ENCODE data around the gene SESN1.
"Not testable (repeated sequence)": the region's sequence is repeated elsewhere in the genome, so short reads cannot be mapped to it uniquely, and the experiment has no call there.

SESN1 gene

DNA sequence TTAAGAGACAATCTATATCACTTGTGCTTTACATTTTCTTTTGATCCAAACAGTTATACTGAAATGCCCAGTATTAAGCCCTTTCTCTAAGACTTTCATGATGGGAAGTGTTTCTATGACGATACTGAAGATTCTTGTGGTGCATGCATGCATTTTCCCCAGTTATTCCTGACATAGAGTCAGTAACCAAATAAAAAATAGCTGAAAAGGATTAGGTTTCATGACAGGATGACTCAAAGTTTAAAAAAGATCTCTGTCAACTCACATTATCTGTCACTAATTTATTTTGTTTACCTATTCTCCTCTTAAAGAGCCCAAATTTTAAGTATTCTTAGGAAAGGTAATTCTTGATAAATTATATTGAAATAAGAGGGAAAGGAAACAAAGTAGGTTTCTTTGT is 98.4 kb downstream of the SESN1 start:
- no peaks in the 10 kb centered on the region for H3K27me3 Mint-ChIP-seq
- no peak overlapping the region for H3K27ac Mint-ChIP-seq
- H3K4me1 Mint-ChIP-seq (ENCODE audit: low read depth), result peaks cover under 1% of the 10 kb centered on the region
- H3K9me3 Mint-ChIP-seq, result no peaks in the 10 kb centered on the region
- H3K4me3 Mint-ChIP-seq, result no peak overlapping the region
- peaks cover 32% of the 10 kb centered on the region for H3K36me3 Mint-ChIP-seq (ENCODE audit: low read depth)

- peaks cover 40% of the 10 kb centered on the region for H3K36me3 Mint-ChIP-seq (ENCODE audit: low read depth)
Observed at GRCh38 chr6:108995296-108995695, 99.3 kb downstream of the SESN1 start.

GRCh38 chr6:108993876-108994275 is 100.8 kb downstream of the SESN1 start:
- no peaks in the 10 kb centered on the region for H3K27me3 Mint-ChIP-seq
- no peaks in the 10 kb centered on the region for H3K9me3 Mint-ChIP-seq
- H3K4me1 Mint-ChIP-seq (ENCODE audit: low read depth), result no peaks in the 10 kb centered on the region
- no peak overlapping the region for H3K27ac Mint-ChIP-seq
- H3K4me3 Mint-ChIP-seq, result no peak overlapping the region
- peaks cover 43% of the 10 kb centered on the region for H3K36me3 Mint-ChIP-seq (ENCODE audit: low read depth)

More at GRCh38 chr6:108995296-108995695, 99.3 kb downstream of the SESN1 start:
- no peaks in the 10 kb centered on the region for H3K27me3 Mint-ChIP-seq
- H3K27ac Mint-ChIP-seq, result no peak overlapping the region
- no peaks in the 10 kb centered on the region for H3K4me1 Mint-ChIP-seq (ENCODE audit: low read depth)
- no peaks in the 10 kb centered on the region for H3K9me3 Mint-ChIP-seq
- no peak overlapping the region for H3K4me3 Mint-ChIP-seq

DNA sequence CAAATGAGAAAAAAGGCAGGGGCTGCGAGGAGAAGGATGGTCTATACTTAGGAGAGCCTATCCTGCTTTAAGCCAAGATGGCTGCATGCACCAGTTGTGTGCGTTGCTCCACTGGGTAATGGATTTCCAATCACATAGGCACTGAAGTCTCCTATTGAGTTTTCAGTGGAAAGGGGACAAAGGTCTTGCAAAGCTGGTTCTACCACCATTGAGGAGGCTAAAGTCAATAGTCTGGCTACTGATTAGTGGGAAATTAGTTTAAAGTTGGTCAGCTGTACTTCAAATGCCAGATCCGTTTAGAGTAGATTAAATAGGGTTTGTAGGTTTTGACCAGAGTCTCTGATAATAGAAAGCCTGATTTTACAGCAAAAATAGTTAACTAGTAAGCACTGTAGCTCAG is 104.9 kb downstream of the SESN1 start:
- no peaks in the 10 kb centered on the region for H3K9me3 Mint-ChIP-seq
- H3K27me3 Mint-ChIP-seq, result no peaks in the 10 kb centered on the region
- H3K4me1 Mint-ChIP-seq (ENCODE audit: low read depth), result no peaks in the 10 kb centered on the region
- H3K36me3 Mint-ChIP-seq (ENCODE audit: low read depth), result peaks cover 48% of the 10 kb centered on the region
- no peak overlapping the region for H3K4me3 Mint-ChIP-seq
- H3K27ac Mint-ChIP-seq, result no peak overlapping the region

DNA sequence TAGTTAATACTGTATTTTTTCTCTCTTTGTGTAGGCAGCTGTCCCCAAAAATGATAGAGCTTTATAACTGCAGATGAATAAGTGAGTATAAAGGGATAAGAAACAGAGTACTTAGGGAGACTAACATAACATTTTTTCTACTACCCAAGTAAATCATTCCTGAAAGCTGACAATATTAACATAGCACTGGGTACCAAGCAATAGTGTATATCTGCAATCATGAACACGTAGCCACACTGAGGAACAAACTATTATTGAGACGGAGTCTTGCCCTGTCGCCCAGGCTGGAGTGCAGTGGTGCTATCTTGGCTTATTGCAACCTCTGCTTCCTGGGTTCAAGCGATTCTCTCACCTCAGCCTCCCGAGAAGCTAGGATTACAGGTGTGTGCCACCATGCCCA is 105.9 kb downstream of the SESN1 start:
- Mint-ChIP-seq H3K27me3 (no peaks in the 10 kb centered on the region), H3K4me1 (ENCODE audit: low read depth) (no peaks in the 10 kb centered on the region), H3K4me3 (no peak overlapping the region), H3K36me3 (ENCODE audit: low read depth) (peaks cover 53% of the 10 kb centered on the region), H3K27ac (no peak overlapping the region), H3K9me3 (no peaks in the 10 kb centered on the region)

- H3K36me3 Mint-ChIP-seq (ENCODE audit: low read depth), result peaks cover 53% of the 10 kb centered on the region
- no peaks in the 10 kb centered on the region for H3K4me1 Mint-ChIP-seq (ENCODE audit: low read depth)
- H3K27ac Mint-ChIP-seq, result no peak overlapping the region
- no peaks in the 10 kb centered on the region for H3K9me3 Mint-ChIP-seq
- no peaks in the 10 kb centered on the region for H3K27me3 Mint-ChIP-seq
- H3K4me3 Mint-ChIP-seq, result no peak overlapping the region
Observed at GRCh38 chr6:108988296-108988695, 106.3 kb downstream of the SESN1 start.

DNA sequence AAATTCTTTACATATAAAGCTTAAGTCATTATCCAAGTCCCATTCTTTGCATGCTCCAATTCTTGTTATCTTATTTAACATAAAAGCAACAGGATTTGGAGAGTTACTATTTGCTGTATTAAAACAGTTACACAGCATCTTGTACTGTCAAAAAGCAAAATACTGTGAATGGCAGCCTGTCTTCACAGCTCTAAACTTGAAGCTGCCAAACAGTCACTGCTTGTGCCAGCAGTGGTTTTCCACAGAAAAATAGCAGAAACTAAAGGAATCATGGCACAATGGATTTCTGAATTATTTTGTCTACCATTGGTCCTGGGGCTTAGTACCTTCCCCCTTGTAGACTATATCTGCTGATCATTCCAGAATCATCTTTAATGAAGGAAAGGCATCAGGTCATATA is 107.5 kb downstream of the SESN1 start:
- no peaks in the 10 kb centered on the region for H3K4me1 Mint-ChIP-seq (ENCODE audit: low read depth)
- no peaks in the 10 kb centered on the region for H3K27me3 Mint-ChIP-seq
- H3K9me3 Mint-ChIP-seq, result no peaks in the 10 kb centered on the region
- H3K27ac Mint-ChIP-seq, result no peak overlapping the region
- no peak overlapping the region for H3K4me3 Mint-ChIP-seq
- H3K36me3 Mint-ChIP-seq (ENCODE audit: low read depth), result peaks cover 49% of the 10 kb centered on the region

DNA sequence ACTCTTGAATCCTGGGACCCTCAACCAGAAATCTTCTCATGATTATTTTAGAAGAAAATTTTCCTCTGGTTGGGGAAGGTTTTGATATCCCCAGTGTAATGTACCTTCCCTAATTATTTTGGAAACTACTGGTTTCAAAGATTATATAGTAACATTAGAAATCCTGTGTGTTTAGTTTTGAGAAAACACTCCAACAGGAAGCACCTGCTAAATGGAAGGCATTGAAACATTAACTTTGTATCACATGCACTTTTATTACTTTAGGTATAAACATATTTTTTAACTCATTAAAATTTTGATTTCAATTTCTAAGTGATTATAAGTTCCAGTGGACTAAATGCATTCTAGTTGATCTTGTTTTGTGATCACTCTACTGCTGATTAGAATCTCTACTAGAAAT is 109.3 kb downstream of the SESN1 start:
- peaks cover 8% of the 10 kb centered on the region for H3K9me3 Mint-ChIP-seq
- H3K27ac Mint-ChIP-seq, result no peak overlapping the region
- H3K4me3 Mint-ChIP-seq, result no peak overlapping the region
- no peaks in the 10 kb centered on the region for H3K27me3 Mint-ChIP-seq
- H3K4me1 Mint-ChIP-seq (ENCODE audit: low read depth), result no peaks in the 10 kb centered on the region
- peaks cover 40% of the 10 kb centered on the region for H3K36me3 Mint-ChIP-seq (ENCODE audit: low read depth)

GRCh38 chr6:108983151-108983550 is 111.5 kb downstream of the SESN1 start:
- peaks cover 21% of the 10 kb centered on the region for H3K9me3 Mint-ChIP-seq
- H3K4me3 Mint-ChIP-seq, result no peak overlapping the region
- no peak overlapping the region for H3K27ac Mint-ChIP-seq

DNA sequence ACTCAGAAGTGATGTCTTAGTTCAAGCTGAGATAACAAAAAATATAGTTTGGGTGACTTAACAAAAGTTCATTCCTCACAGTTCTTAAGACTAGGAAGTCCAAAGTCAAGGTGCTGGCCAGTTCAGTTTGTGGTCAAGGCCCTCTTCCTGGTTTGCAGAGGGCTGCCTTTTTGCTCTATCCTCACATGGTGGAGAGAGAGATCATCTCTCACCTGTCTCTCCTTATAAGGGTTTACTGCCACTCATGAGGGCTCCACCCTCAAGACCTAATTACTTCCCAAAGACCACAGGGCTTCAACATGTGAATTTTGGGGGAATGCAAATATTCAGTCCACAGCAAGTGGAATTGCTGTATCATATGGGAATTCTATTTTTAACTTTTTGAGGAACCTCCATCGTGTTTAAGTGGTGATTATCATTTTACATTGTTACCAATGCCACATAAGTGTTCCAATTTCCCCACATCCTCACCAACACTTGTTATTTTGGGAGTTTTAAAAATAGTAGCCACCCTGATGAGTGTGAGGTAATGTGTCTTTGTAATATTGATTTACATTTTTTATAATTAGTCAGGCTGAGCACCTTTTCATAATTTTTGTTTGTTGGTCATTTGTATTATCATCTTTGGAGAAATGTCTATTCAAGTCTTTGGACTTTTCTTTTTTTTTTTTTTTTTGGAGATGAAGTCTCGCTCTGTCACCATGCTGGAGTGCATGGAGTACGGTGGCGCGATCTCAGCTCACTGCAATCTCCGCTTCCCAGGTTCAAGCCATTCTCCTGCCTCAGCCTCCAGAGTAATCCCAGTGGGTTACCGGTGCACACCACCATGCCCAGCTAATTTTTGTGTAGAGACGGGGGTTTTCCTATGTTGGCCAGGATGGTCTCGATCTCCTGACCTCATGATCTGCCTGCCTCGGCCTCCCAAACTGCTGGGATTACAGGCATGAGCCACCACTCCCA is 112.2 kb downstream of the SESN1 start:
- H3K27me3 Mint-ChIP-seq, result no peaks in the 10 kb centered on the region
- H3K27ac Mint-ChIP-seq, result no peak overlapping the region
- peaks cover 26% of the 10 kb centered on the region for H3K9me3 Mint-ChIP-seq
- H3K4me1 Mint-ChIP-seq (ENCODE audit: low read depth), result no peaks in the 10 kb centered on the region
- no peak overlapping the region for H3K4me3 Mint-ChIP-seq
- H3K36me3 Mint-ChIP-seq (ENCODE audit: low read depth), result peaks cover 36% of the 10 kb centered on the region

More at GRCh38 chr6:108983151-108983550, 111.5 kb downstream of the SESN1 start:
- Mint-ChIP-seq H3K36me3 (ENCODE audit: low read depth) (peaks cover 37% of the 10 kb centered on the region), H3K4me1 (ENCODE audit: low read depth) (no peaks in the 10 kb centered on the region), H3K27me3 (no peaks in the 10 kb centered on the region)

DNA sequence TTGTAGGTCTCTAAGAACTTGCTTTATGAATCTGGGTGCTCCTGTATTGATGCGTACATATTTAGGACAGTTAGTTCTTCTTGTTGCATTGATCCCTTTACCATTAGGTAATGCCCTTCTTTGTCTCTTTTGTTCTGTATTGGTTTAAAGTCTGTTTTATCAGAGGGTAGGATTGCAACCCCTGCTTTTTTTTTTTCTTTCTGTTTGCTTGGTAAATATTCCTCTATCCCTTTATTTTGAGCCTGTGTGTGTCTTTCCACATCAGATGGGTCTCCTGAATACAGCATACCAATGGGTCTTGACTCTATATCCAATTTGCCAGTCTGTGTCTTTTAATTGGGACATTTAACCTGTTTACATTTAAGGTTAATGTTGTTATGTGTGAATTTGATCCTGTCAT is 116.0 kb downstream of the SESN1 start:
- H3K27me3 Mint-ChIP-seq; H3K4me3 Mint-ChIP-seq; H3K4me1 Mint-ChIP-seq (ENCODE audit: low read depth); H3K27ac Mint-ChIP-seq: not testable (repeated sequence)
- Mint-ChIP-seq H3K36me3 (ENCODE audit: low read depth) (peaks cover 23% of the 10 kb centered on the region), H3K9me3 (peaks cover 33% of the 10 kb centered on the region)

GRCh38 chr6:108974201-108974600 is 120.4 kb downstream of the SESN1 start:
- Mint-ChIP-seq H3K27ac (no peak overlapping the region), H3K9me3 (peaks cover 20% of the 10 kb centered on the region)

DNA sequence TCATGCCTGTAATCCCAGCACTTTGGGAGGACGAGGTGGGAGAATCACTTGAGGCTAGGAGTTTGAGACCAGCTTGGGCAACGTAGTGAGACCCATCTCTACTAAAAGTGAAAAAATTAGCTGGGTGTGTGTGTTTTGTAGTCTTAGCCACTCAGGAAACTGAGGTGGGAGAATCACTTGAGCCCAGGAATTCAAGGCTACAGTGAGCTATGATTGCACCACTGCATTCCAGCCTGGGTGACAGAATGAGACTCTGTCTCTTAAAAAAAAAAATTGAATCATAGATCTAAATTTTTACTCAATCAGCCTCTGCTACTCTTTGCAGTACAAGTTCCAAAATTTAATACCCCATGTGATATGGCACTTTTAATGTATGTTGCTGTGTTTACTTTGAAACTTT is 124.9 kb downstream of the SESN1 start:
- Mint-ChIP-seq H3K27me3 (no peaks in the 10 kb centered on the region), H3K27ac (no peak overlapping the region), H3K4me3 (no peak overlapping the region), H3K36me3 (ENCODE audit: low read depth) (no peaks in the 10 kb centered on the region), H3K9me3 (no peaks in the 10 kb centered on the region), H3K4me1 (ENCODE audit: low read depth) (peaks cover 17% of the 10 kb centered on the region)

More at GRCh38 chr6:108974201-108974600, 120.4 kb downstream of the SESN1 start:
- Mint-ChIP-seq H3K36me3 (ENCODE audit: low read depth) (peaks cover 7% of the 10 kb centered on the region), H3K4me3 (no peak overlapping the region), H3K4me1 (ENCODE audit: low read depth) (peaks cover 3% of the 10 kb centered on the region), H3K27me3 (no peaks in the 10 kb centered on the region)

- no peaks in the 10 kb centered on the region for H3K9me3 Mint-ChIP-seq
- H3K27ac Mint-ChIP-seq, result no peak overlapping the region
- H3K4me1 Mint-ChIP-seq (ENCODE audit: low read depth), result peaks cover 17% of the 10 kb centered on the region
- H3K27me3 Mint-ChIP-seq, result no peaks in the 10 kb centered on the region
- no peak overlapping the region for H3K4me3 Mint-ChIP-seq
- no peaks in the 10 kb centered on the region for H3K36me3 Mint-ChIP-seq (ENCODE audit: low read depth)
Observed at GRCh38 chr6:108968325-108969316, 126.0 kb downstream of the SESN1 start.

Measured in stimulated activated naive CD8-positive, alpha-beta T cell treated with anti-CD3 and anti-CD28 coated beads, Interleukin-15, Interleukin-2, amounts not matched to agents 100 ng/mL and 50 ng/mL, for 24 hours (primary cell).